HG03378 (cell line): ENCODE results near the gene BMP10.

Experiments used
- ATAC-seq: cut with Tn5 transposase; IDR thresholded peaks from one replicate; pipeline ENCODE4 v1.9.1; 2021; ENCODE audit warnings: mild to moderate bottlenecking, moderate library complexity; ENCODE audit not compliant: unreplicated experiment

Gene BMP10

GRCh38 chr2:68853915-68854314 is 17.3 kb downstream of the BMP10 start:
- no peak for ATAC-seq

GRCh38 chr2:68853035-68853434 is 18.2 kb downstream of the BMP10 start:
- ATAC-seq = no peak

GRCh38 chr2:68850524-68850923 is 20.7 kb downstream of the BMP10 start:
- no peak for ATAC-seq

GRCh38 chr2:68849579-68850030 is 21.6 kb downstream of the BMP10 start:
- ATAC-seq = no peak

GRCh38 chr2:68847751-68848150 is 23.4 kb downstream of the BMP10 start:
- no peak for ATAC-seq

- no peak for ATAC-seq
Observed at GRCh38 chr2:68846091-68846490, 25.1 kb downstream of the BMP10 start.

GRCh38 chr2:68845043-68845442 is 26.2 kb downstream of the BMP10 start:
- no peak for ATAC-seq

- no peak for ATAC-seq
Observed at GRCh38 chr2:68839260-68839833, 31.9 kb downstream of the BMP10 start.

- ATAC-seq = no peak
Observed at GRCh38 chr2:68838641-68839040, 32.6 kb downstream of the BMP10 start.

- no peak for ATAC-seq
Observed at GRCh38 chr2:68837861-68838341, 33.3 kb downstream of the BMP10 start.

- ATAC-seq = no peak
Observed at GRCh38 chr2:68837164-68837860, 33.9 kb downstream of the BMP10 start.

- ATAC-seq = no peak
Observed at GRCh38 chr2:68835621-68836020, 35.6 kb downstream of the BMP10 start.

- ATAC-seq = no peak
Observed at GRCh38 chr2:68834737-68835376, 36.3 kb downstream of the BMP10 start.

GRCh38 chr2:68833162-68833561 is 38.0 kb downstream of the BMP10 start:
- no peak for ATAC-seq

GRCh38 chr2:68832233-68832869 is 38.8 kb downstream of the BMP10 start:
- peak; percentile 80 for ATAC-seq

- no peak for ATAC-seq
Observed at GRCh38 chr2:68831686-68832232, 39.4 kb downstream of the BMP10 start.

GRCh38 chr2:68829749-68830148 is 41.4 kb downstream of the BMP10 start:
- ATAC-seq = no peak

GRCh38 chr2:68828887-68829708 is 42.1 kb downstream of the BMP10 start:
- no peak for ATAC-seq

GRCh38 chr2:68827666-68828065 is 43.5 kb downstream of the BMP10 start:
- ATAC-seq = no peak

GRCh38 chr2:68825866-68826265 is 45.3 kb downstream of the BMP10 start:
- no peak for ATAC-seq
